HG02884 (cell line): ENCODE results near the gene MGLL.

ENCODE experiments used
- ATAC-seq: cut with Tn5 transposase; IDR thresholded peaks from one replicate; pipeline ENCODE4 v1.9.1; 2021; ENCODE audit warnings: mild to moderate bottlenecking, moderate library complexity; ENCODE audit not compliant: unreplicated experiment

MGLL gene

DNA sequence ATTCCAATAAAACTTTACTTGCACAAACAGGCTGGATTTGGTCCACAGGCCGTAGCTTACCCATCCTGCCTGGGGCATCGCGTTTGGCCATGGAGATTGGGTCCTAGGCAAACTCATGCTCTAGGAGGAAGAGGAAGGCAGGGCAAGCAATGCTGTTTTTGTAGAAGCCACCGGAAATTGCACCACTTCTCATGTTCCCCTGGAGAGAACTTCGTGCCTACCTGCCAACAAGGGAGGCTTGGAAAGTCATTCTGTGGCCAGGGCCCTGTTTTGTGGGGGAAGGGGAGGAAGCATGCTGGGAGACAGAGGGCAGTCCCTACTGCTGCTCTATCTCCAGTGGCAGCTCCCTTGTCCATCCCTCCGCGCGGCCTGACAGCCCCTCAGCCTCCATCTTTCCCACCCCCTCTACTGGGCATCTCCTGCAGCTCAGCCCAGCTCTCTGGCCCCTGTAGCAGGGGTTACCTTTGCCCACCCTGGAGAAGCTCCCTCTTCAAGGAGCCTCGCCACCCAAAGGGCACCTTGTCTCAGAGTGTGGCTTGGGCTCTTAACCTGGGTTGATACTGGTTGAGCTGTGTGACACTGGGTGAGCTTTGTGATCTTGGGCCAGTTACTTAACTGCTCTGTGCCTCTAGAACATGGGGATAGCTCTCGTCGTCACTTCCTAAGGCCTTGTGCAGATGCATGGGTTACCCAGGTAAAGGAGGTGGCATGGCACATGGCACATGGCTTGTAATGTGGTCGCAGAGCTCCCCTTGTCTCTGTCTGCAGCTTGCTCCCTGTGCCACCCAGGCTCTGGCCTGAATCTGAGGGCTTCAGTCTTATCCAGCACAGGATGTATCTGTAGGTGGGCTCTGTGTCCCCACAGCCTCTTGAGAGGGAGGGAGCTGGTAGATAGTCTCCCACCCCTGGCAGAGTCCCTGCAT is 143.4 kb downstream of the MGLL start:
- ATAC-seq = no peak

GRCh38 chr3:127678315-127678599 is 144.1 kb downstream of the MGLL start:
- no peak for ATAC-seq

GRCh38 chr3:127677541-127678314 is 144.6 kb downstream of the MGLL start:
- no peak for ATAC-seq

DNA sequence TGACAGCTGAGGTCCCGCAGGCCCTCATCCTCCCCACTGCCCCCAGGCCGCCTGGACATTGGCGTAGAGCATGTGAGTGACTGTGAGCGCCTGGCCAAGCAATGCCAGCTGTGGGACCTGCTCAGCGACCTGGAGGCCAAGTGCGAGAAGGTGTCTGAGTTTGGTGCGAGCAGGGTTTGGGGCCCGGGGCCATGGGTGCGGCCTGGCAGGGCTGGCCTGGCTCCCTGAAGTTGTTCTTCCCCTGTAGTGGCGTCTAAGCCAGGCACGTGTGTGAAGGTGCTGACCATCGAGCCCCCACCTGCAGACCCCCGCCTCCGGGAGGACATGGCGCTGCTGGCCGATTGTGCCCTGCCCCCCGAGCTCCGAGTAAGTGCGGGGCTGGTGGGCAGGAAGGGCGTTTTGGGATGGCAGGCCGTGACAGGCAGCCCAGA is 145.4 kb downstream of the MGLL start:
- no peak for ATAC-seq

- no peak for ATAC-seq
Measured at GRCh38 chr3:127676456-127676855, 145.9 kb downstream of the MGLL start.

DNA sequence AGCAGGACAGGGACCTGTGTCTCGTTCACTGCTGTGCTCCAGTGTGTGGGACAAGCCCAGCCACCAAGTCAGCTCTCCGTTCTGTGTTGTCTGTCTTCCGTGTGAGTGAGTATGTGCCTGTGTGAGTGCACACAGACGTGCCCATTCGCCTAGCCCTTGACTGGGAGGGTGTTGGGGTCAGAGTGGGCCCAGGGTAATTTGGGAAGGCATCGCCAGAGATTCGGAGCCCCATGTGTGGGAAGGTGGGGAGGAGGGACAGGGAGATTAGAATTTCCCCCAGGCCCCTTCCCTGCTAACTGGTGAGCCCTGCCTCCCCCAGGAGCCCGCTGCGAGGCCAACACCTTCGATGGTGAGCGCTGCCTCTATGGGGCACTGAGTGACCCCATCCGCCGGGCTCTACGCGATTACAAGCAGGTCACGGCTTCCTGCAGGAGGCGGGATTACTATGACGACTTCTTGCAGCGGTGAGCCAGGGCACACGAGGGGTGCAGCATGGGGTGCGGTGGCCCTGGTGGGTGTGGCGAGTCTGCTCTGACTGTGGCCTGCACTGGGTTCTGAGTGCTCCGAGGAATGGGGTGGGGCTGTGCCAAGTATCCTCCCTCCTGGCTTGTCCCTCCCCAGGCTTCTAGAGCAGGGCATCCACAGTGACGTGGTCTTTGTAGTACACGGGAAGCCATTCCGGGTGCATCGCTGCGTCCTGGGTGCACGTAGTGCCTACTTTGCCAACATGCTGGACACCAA is 146.5 kb downstream of the MGLL start:
- no peak for ATAC-seq

GRCh38 chr3:127674790-127675189 is 147.5 kb downstream of the MGLL start:
- ATAC-seq = no peak

DNA sequence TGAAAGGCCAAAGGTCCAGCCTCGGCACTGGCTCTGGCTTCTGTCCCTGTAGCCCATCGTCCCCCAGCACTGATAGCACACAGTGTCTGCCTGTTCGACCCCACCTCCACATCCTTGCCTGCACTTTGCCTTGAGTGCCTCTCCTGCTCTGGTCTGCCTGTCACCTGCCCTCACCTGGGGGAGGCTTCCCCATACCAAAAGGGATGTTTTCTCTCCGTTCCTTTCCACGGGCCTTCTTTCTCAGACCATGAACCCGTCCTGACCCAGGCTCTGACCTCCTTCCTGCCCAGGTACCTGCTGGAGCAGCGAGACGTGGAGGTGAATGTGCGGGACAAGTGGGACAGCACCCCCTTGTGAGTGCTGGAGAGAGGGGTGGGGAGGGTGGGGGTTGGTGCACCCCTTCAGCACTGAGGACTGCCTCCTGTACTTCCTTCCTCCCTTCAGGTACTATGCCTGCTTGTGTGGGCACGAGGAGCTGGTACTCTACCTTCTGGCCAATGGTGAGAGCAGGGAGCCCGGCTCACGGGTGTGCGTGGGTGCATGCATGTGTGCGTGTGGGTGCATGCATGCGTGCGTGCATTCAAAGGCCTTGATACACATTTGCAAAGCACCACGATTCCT is 148.1 kb downstream of the MGLL start:
- no peak for ATAC-seq

- ATAC-seq = peak; percentile 32
Measured at GRCh38 chr3:127673191-127674100, 148.9 kb downstream of the MGLL start.

GRCh38 chr3:127672429-127673190 is 149.7 kb downstream of the MGLL start, which contains the start of gene ABTB1:
TSS of gene ABTB1 (plus strand) at chr3:127672952. CDS start at chr3:127673026, 74 bp downstream.
- ATAC-seq = peak; percentile 68

GRCh38 chr3:127671523-127672428 is 150.5 kb downstream of the MGLL start:
- ATAC-seq = peak; percentile 6

DNA sequence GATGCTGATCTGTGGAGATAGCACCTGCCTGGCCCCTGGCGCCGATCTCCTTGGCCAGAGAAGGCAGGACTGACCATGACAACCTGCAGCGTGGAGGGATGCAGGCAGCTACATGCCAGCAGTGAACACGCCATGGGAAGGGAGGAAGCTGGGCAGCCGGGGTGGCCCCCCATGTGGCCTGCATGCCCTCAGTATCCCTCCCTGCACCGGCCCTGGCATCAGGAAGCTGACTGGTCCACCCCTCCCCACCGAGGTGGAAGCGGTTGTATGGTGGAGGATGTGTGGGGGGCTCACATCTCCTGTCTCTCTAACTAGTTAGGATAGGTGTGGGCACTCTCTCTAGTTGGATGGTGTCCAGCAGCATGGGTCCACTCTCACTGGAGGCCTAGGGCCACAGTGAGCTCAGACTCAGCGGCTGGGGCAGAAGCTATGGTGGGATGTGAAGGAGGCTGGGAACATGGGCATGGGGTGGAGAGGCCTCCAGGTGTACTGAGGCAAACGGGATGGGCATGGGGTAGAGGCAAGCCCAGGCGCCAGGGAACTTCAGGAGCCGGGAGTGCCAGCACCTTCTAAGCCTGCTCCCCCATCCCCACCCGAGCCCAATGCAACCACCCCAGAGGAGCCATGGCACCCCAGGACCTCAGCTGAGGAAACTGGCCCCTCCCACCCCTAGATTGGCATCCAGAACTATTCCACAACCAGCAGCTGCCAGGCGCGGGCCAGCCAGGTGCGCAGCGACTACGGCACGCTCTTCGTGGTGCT is 151.4 kb downstream of the MGLL start:
- no peak for ATAC-seq

DNA sequence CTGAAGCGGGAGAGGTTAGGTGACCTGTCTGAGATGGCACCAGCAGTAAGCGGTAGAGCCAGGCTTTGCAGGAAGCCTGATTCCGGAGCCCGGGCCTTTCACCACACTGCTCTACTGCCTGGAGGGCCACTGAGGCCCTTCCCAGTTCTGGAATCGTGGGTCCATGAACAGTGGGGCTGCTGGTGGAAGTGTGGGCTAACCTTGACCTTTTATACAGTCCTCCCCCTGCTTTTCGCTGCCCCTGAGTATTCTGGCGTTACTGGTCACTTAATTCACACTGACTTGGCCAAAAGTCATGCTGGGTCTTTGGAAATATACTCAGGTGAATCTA is 152.1 kb downstream of the MGLL start:
- no peak for ATAC-seq

DNA sequence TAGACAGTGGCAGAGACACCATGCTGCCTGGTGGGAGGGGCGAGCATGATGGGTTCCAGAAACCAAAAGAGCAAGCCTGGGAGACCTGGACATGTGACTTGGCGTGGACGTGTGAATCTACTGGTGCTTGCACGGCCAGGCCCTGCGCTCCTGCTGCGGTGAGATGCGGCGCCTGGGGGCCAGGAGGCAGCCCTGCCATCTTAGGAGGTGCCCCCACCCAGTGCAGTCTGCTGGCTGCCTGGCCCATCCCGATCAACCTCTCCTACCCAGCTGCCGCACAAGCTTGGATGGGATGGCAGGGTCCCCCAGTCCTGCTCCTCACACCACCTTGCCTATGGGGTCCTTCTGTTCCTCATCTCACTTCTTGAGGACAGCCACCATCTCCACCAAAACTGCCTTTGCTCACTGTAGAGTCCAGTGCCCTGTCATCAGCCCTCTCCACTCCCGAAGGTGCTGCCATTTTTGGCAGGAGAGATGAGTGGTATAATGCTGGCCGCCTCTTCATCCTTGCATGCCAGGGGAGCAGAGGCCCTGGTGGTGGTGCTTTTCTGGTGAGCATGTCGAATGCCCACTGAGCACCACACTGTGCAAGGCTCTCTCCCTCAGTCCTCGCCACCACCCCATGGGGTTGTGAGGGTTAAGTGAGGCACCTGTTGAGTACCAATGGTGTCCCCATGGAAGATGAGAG is 152.6 kb downstream of the MGLL start:
- no peak for ATAC-seq

- no peak for ATAC-seq
Measured at GRCh38 chr3:127668906-127669305, 153.4 kb downstream of the MGLL start.

DNA sequence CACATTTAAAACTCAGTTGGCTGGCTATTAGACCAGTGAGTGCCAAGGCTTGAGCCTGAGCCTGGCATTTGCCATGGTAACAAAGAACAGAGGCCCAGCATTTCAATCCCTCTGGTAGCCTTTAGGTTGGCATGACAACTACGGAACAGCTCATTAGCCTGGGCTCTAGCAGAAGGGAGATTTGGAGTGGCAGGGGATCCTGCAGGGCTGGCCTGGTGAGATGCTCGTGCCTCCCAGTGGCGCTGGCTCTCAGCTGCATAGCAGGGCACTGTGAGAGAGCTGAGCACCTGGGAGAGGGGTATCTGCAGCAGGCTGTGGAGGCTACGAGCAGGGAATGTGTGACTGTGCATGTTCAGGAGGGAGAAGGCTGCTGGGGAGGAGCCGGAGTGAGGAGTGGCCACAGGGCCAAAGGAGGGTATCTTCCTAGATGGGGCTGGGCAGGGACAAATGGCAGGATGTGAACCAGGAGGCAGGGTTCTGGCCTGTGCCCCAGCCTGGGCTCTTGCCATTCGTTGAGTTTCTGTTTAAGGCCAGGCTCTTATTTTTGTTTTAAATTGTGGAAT is 155.1 kb downstream of the MGLL start:
- no peak for ATAC-seq

DNA sequence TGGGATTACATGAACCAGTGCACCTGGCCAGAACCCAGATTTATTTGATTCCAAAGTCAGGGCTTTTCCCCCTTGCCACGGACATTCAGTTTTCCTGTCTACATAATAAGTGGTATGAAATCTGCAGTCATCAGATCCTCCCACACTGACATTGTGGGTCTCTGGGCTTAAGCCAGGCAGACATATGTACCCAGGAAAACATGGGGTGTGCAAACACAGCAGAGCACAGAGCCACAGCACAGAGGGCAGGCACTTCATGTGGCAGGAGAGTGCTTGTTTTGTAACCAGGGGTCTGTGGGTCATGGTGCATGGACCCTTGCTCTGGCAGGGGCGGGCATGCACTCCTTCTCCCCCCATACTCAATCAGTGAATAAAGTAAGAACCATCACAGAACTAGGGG is 155.6 kb downstream of the MGLL start:
- no peak for ATAC-seq
